H9 (cell line): ENCODE data around the gene TAOK3. TPM values are rescaled to one million over a fixed set of nuclear protein-coding genes. Genes with fewer than 3 reads are reported as not detected.

Experiments used
- DNase-seq: peaks from one replicate; pipeline ENCODE4 v3.0.0-alpha.2; 2017
- H2AFZ ChIP-seq: one replicate; pipeline ENCODE4 v1.6.1; 2013; ENCODE audit warnings: mild to moderate bottlenecking, low read length, control low read depth, moderate library complexity
- H2AK5ac ChIP-seq: 2 replicates; pipeline ENCODE4 v1.6.1; 2013; ENCODE audit warnings: low read length, control low read depth, mixed read lengths; ENCODE audit not compliant: insufficient read length
- H2BK120ac ChIP-seq: one replicate; pipeline ENCODE4 v1.6.1; 2013; ENCODE audit warnings: low read depth, mild to moderate bottlenecking, low read length, control low read depth, inconsistent platforms; ENCODE audit not compliant: poor library complexity, severe bottlenecking
- H2BK12ac ChIP-seq: 2 replicates; pipeline ENCODE4 v1.6.1; 2013; ENCODE audit warnings: low read length, control low read depth, mixed read lengths, low read depth; ENCODE audit not compliant: insufficient read length
- H2BK15ac ChIP-seq: 2 replicates; pipeline ENCODE4 v1.6.1; 2013; ENCODE audit warnings: low read depth, low read length, control low read depth
- H2BK20ac ChIP-seq: one replicate; pipeline ENCODE4 v1.6.1; 2013; ENCODE audit warnings: low read depth, mild to moderate bottlenecking, low read length, control low read depth, inconsistent platforms; ENCODE audit not compliant: poor library complexity, severe bottlenecking
- H2BK5ac ChIP-seq: 2 replicates; pipeline ENCODE4 v1.6.1; 2013; ENCODE audit warnings: low read length, control low read depth, mixed read lengths; ENCODE audit not compliant: insufficient read length
- H3K14ac ChIP-seq: 2 replicates; pipeline ENCODE4 v1.6.1; 2013; ENCODE audit warnings: low read length, control low read depth; ENCODE audit not compliant: insufficient read depth
- H3K18ac ChIP-seq: 2 replicates; pipeline ENCODE4 v1.6.1; 2013; ENCODE audit warnings: low read depth, mild to moderate bottlenecking, mixed read lengths, low read length, control low read depth; ENCODE audit not compliant: insufficient read length
- H3K23ac ChIP-seq: 2 replicates; pipeline ENCODE4 v1.6.1; 2013; ENCODE audit warnings: low read length, control low read depth, mixed read lengths, low read depth; ENCODE audit not compliant: insufficient read length
- H3K23me2 ChIP-seq: 2 replicates; pipeline ENCODE4 v1.6.1; 2013; ENCODE audit warnings: low read depth, mild to moderate bottlenecking, mixed read lengths, low read length, control low read depth; ENCODE audit not compliant: insufficient read length, poor library complexity, severe bottlenecking
- H3K27ac ChIP-seq: 2 replicates; pipeline ENCODE4 v1.5.1; 2013; ENCODE audit warnings: low read length, control low read depth, mixed read lengths, low read depth; ENCODE audit not compliant: insufficient read length
- H3K27me3 ChIP-seq: 2 replicates; pipeline ENCODE4 v1.6.1; 2013; ENCODE audit warnings: low read length, control low read depth, inconsistent platforms; ENCODE audit not compliant: insufficient read depth
- H3K4ac ChIP-seq: 2 replicates; pipeline ENCODE4 v1.6.1; 2013; ENCODE audit warnings: low read depth, mild to moderate bottlenecking, control low read depth, inconsistent platforms, low read length, moderate library complexity
- H3K4me1 ChIP-seq: 2 replicates; pipeline ENCODE4 v1.6.1; 2013; ENCODE audit warnings: low read length, control low read depth, inconsistent platforms; ENCODE audit not compliant: insufficient read depth
- H3K4me2 ChIP-seq: 2 replicates; pipeline ENCODE4 v1.6.1; 2013; ENCODE audit warnings: low read length, control low read depth, mixed read lengths; ENCODE audit not compliant: insufficient read length, insufficient read depth
- H3K56ac ChIP-seq: 2 replicates; pipeline ENCODE4 v1.6.1; 2013; ENCODE audit warnings: low read depth, mild to moderate bottlenecking, mixed read lengths, low read length, control low read depth; ENCODE audit not compliant: insufficient read length
- H3K79me1 ChIP-seq: 2 replicates; pipeline ENCODE4 v1.6.1; 2013; ENCODE audit warnings: low read depth, mild to moderate bottlenecking, moderate library complexity, low read length, control low read depth, inconsistent platforms; ENCODE audit not compliant: insufficient read depth, poor library complexity, severe bottlenecking
- H3K79me2 ChIP-seq: 2 replicates; pipeline ENCODE4 v1.6.1; 2013; ENCODE audit warnings: low read length, control low read depth, inconsistent platforms; ENCODE audit not compliant: insufficient read depth
- H3K9ac ChIP-seq: 2 replicates; pipeline ENCODE4 v1.6.1; 2013; ENCODE audit warnings: low read length, control low read depth, mixed read lengths; ENCODE audit not compliant: insufficient read length; ENCODE audit errors: extremely low read depth
- H3K9me3 ChIP-seq: one replicate; pipeline ENCODE4 v1.6.1; 2013; ENCODE audit warnings: low read depth, low read length, inconsistent platforms; ENCODE audit not compliant: control insufficient read depth
- H3T11ph ChIP-seq: one replicate; pipeline ENCODE4 v1.6.1; 2013; ENCODE audit warnings: mild to moderate bottlenecking, low read length, control low read depth, inconsistent platforms
- H4K20me1 ChIP-seq: one replicate; pipeline ENCODE4 v1.6.1; 2013; ENCODE audit not compliant: control insufficient read depth, insufficient read length, insufficient read depth
- H4K5ac ChIP-seq: 2 replicates; pipeline ENCODE4 v1.6.1; 2013; ENCODE audit warnings: low read depth, mild to moderate bottlenecking, mixed read lengths, low read length, control low read depth; ENCODE audit not compliant: insufficient read length
- H4K8ac ChIP-seq: replicated peaks from 2 replicates; pipeline ENCODE4 v1.6.1; 2013; ENCODE audit warnings: low read length, control low read depth, mixed read lengths, low read depth; ENCODE audit not compliant: insufficient read length
- H4K91ac ChIP-seq: 2 replicates; pipeline ENCODE4 v1.6.1; 2013; ENCODE audit warnings: low read depth, mild to moderate bottlenecking, moderate library complexity, mixed read lengths, low read length, control low read depth; ENCODE audit not compliant: insufficient read length
- H3K27ac Mint-ChIP-seq, 3 experiments: 2 replicates in 2 of 3; 3 replicates in 1 of 3; pipeline ENCODE4 v1.8.0; 2020 to 2021; ENCODE audit warnings: mixed read lengths in 3 of 3, mild to moderate bottlenecking in 1 of 3, moderate library complexity in 1 of 3
- H3K27me3 Mint-ChIP-seq: 2 replicates; pipeline ENCODE4 v1.8.0; 2021; ENCODE audit warnings: low read depth, mild to moderate bottlenecking, moderate library complexity, mixed read lengths
- H3K36me3 Mint-ChIP-seq, 3 experiments: 2 replicates in 2 of 3; 3 replicates in 1 of 3; pipeline ENCODE4 v1.8.0; 2020 to 2021; ENCODE audit warnings: low read depth in 3 of 3, mixed read lengths in 3 of 3; ENCODE audit not compliant: insufficient read depth in 1 of 3
- H3K4me1 Mint-ChIP-seq, 2 experiments: 2 replicates each; pipeline ENCODE4 v1.8.0; 2020; ENCODE audit warnings: mixed read lengths in 2 of 2
- H3K4me3 Mint-ChIP-seq, 2 experiments: 2 replicates in 1 of 2; 3 replicates in 1 of 2; pipeline ENCODE4 v1.8.0; 2020 to 2021; ENCODE audit warnings: mild to moderate bottlenecking in 2 of 2, mixed read lengths in 2 of 2, moderate library complexity in 1 of 2
- H3K9me3 Mint-ChIP-seq, 2 experiments: 2 replicates in 1 of 2; 3 replicates in 1 of 2; pipeline ENCODE4 v1.8.0; 2020; ENCODE audit warnings: mild to moderate bottlenecking in 2 of 2, mixed read lengths in 2 of 2, moderate library complexity in 1 of 2
- CTCF ChIP-seq: fragments of 200-600 bp; sonication (generic); conservative IDR thresholded peaks from 3 replicates; pipeline ENCODE4 v1.8.0; 2021; ENCODE audit warnings: antibody characterized with exemption, mild to moderate bottlenecking
- WGBS: extraction: QIAGEN DNeasy Blood & Tissue Kit; methylation state at CpG from one replicate; pipeline ENCODE4 v1.1.7; 2013; ENCODE audit warnings: missing lambda C conversion rate, low lambda C conversion rate, mixed read lengths; ENCODE audit not compliant: insufficient read length; ENCODE audit errors: extremely low coverage; 5-methylcytosine and 5-hydroxymethylcytosine counted together
- total RNA-seq: library from RNA; stranded (reverse); gene quantifications from 2 replicates; pipeline ENCODE4 v1.2.1, GENCODE V29; 2021

TAOK3 gene
- total RNA-seq, 1 experiment from 2014 or later = 5.2 TPM

GRCh38 chr12:118271770-118272417 lies 100.8 kb downstream of the TAOK3 start:
- no peaks in the 10 kb centered on the region for H4K20me1 ChIP-seq
- H3K4ac ChIP-seq = no peak overlapping the region
- no peak overlapping the region for H2AK5ac ChIP-seq
- Mint-ChIP-seq H3K4me3 (no peak overlapping the region), H3K27me3 (no peaks in the 10 kb centered on the region), H3K9me3 (no peaks in the 10 kb centered on the region; a peak in 1 of 5 replicates), H3K4me1 (no peaks in the 10 kb centered on the region), H3K36me3 (no peaks in the 10 kb centered on the region), H3K27ac (no peak overlapping the region)
- WGBS = no CpG with 5 or more reads among the region's 5 CpGs
- H3K23me2 ChIP-seq = no peaks in the 10 kb centered on the region
- no peak overlapping the region for H4K8ac ChIP-seq
- no peak for DNase-seq
- no peak overlapping the region for H3T11ph ChIP-seq
- H4K5ac ChIP-seq = no peak overlapping the region
- no peak overlapping the region for H3K4me2 ChIP-seq
- H3K23ac ChIP-seq = no peak overlapping the region
- no peak overlapping the region for H3K14ac ChIP-seq
- no peak overlapping the region for H3K9ac ChIP-seq
- no peaks in the 10 kb centered on the region for H3K27me3 ChIP-seq
- H2BK12ac ChIP-seq = no peak overlapping the region
- no peak overlapping the region for H2BK120ac ChIP-seq
- H3K9me3 ChIP-seq = no peaks in the 10 kb centered on the region
- no peak for TF ChIP-seq CTCF
- H2BK20ac ChIP-seq = no peak overlapping the region
- no peak overlapping the region for H3K27ac ChIP-seq
- no peaks in the 10 kb centered on the region for H3K79me2 ChIP-seq
- H2BK15ac ChIP-seq = no peak overlapping the region
- no peak overlapping the region for H3K56ac ChIP-seq
- no peaks in the 10 kb centered on the region for H3K4me1 ChIP-seq
- no peak overlapping the region for H2AFZ ChIP-seq
- H2BK5ac ChIP-seq = no peak overlapping the region
- no peaks in the 10 kb centered on the region for H3K79me1 ChIP-seq
- no peak overlapping the region for H3K18ac ChIP-seq
- H4K91ac ChIP-seq = no peak overlapping the region
